Posterior cingulate gyrus (tissue), 11 donors: Measurements from ENCODE around the gene PCDHGB4.
"Not testable (repeated sequence)": the region's sequence is repeated elsewhere in the genome, so short reads cannot be mapped to it uniquely, and the experiment has no call there.

Experiments used
- DNase-seq, 10 donors: peaks; one replicate each; pipeline versions ENCODE4 v3.0.0 to v3.0.0-alpha.2; 2020 to 2021; ENCODE audit warnings: mixed read lengths in 3 of 10
- intact Hi-C: fragments of 100-400 bp; cut with DNase I; formaldehyde crosslinking; loops from one replicate; pipeline ENCODE4 v1.15.1; 2023

PCDHGB4 gene

DNA sequence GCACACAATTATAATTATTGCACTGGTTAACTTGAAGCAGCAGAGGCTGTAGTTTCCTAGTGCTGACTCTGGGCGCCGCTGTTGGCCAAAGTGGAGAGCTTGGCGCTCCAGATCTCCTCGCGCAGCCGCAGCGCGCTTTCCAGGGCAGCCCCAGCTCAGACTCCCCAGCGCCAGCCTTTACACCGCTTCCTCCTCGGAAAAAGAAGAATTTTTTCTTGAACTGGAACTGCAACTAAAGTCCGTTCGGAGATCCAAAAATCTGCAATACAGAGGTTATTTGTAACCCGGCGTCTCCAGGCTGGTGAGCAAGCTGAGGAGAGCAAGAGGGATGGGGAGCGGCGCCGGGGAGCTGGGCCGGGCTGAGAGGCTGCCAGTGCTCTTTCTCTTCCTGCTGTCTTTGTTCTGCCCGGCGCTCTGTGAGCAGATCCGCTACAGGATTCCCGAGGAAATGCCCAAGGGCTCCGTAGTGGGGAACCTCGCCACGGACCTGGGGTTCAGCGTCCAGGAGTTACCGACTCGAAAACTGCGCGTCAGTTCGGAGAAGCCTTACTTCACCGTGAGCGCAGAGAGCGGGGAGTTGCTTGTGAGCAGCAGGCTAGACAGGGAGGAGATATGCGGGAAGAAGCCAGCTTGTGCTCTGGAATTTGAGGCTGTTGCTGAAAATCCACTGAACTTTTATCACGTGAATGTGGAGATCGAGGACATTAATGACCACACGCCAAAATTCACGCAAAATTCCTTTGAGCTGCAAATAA is at the start of gene PCDHGB4:
PCDHGB4 (plus strand) TSS at position 142 of the 755 bp plus-strand sequence; CDS start at position 329, 187 bp downstream.
- peak in 1 of 10 donors; percentile 63 for DNase-seq
- intact Hi-C loops: not testable (repeated sequence)

DNA sequence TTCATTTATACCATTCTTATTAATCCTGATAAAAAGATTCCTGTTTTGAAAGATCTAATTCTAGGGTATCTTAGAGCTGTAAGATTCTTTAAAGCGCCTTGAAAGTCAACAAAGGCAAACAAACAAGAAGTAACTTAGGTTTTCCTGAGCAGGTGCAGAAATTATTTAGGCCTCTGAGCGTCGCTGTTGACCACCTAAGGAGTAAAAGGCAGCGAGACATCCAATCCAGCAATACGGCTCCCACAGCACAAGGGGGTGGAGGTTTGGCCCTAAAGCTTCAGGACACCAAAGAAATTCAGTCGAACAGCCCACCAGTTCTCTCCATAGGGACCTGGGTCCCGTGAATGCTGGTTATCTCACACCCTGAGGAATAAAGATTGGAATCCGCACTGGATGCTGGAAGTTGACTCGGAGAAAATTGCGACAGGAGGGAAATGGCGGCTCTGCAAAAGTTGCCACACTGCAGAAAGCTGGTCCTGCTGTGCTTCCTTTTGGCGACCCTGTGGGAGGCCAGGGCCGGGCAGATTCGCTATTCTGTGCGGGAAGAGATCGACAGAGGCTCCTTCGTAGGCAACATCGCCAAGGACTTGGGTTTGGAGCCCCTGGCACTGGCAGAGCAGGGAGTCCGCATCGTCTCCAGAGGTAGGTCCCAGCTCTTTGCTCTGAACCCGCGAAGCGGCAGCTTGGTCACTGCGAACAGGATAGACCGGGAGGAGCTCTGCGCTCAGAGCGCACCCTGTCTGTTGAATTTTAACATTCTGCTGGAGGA is 48.8 kb upstream of the PCDHGB4 start, which contains the start of gene PCDHGA2:
PCDHGA2 (plus strand) TSS at position 223 of the 769 bp plus-strand sequence.
- no peak for DNase-seq
- intact Hi-C loops: no loop called here

DNA sequence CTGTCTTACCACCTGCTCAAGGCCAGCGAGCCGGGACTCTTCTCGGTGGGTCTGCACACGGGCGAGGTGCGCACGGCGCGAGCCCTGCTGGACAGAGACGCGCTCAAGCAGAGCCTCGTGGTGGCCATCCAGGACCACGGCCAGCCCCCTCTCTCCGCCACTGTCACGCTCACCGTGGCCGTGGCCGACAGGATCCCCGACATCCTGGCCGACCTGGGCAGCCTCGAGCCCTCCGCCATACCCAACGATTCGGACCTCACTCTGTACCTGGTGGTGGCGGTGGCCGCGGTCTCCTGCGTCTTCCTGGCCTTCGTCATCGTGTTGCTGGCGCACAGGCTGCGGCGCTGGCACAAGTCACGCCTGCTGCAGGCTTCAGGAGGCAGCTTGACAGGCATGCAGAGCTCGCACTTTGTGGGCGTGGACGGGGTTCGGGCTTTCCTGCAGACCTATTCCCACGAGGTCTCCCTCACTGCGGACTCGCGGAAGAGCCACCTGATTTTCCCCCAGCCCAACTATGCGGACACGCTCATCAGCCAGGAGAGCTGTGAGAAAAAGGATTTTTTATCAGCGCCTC is 46.6 kb upstream of the PCDHGB4 start:
- DNase-seq, intact Hi-C loops: not testable (repeated sequence)

- no peak for DNase-seq
- intact Hi-C loops: no loop called here
These were observed 44.7 kb upstream of the PCDHGB4 start for GRCh38 chr5:141342773-141343172.

- intact Hi-C loops: no loop called here
- DNase-seq: no peak
These were observed 44.1 kb upstream of the PCDHGB4 start, which contains the start of gene PCDHGA3 for GRCh38 chr5:141343242-141343952. PCDHGA3 (plus strand) TSS chr5:141343829; CDS start chr5:141344034, 205 bp downstream.

GRCh38 chr5:141343953-141344463 is 43.5 kb upstream of the PCDHGB4 start:
- DNase-seq: no peak
- intact Hi-C loops: no loop called here

DNA sequence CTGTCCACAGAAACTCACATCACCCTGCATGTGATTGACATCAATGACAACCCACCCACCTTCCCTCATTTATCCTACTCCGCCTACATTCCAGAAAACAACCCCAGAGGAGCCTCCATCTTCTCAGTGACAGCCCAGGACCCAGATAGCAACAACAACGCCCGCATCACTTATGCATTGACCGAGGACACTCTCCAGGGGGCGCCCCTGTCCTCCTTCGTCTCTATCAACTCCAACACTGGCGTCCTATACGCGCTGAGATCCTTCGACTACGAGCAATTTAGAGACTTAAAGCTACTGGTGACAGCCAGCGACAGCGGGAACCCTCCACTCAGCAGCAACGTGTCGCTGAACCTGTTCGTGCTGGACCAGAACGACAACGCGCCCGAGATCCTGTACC is 42.2 kb upstream of the PCDHGB4 start:
- intact Hi-C loops: no loop called here
- no peak for DNase-seq

DNA sequence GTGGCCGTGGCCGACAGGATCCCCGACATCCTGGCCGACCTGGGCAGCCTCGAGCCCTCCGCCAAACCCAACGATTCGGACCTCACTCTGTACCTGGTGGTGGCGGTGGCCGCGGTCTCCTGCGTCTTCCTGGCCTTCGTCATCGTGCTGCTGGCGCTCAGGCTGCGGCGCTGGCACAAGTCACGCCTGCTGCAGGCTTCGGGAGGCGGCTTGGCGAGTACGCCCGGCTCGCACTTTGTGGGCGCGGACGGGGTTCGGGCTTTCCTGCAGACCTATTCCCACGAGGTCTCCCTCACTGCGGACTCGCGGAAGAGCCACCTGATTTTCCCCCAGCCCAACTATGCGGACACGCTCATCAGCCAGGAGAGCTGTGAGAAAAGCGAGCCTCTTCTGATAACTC is 41.5 kb upstream of the PCDHGB4 start:
- not testable (repeated sequence) for DNase-seq
- intact Hi-C loops: loop anchor here (2.0 kb wide), 1 partner anchor 79 kb away; no protein-coding TSS in a partner anchor

DNA sequence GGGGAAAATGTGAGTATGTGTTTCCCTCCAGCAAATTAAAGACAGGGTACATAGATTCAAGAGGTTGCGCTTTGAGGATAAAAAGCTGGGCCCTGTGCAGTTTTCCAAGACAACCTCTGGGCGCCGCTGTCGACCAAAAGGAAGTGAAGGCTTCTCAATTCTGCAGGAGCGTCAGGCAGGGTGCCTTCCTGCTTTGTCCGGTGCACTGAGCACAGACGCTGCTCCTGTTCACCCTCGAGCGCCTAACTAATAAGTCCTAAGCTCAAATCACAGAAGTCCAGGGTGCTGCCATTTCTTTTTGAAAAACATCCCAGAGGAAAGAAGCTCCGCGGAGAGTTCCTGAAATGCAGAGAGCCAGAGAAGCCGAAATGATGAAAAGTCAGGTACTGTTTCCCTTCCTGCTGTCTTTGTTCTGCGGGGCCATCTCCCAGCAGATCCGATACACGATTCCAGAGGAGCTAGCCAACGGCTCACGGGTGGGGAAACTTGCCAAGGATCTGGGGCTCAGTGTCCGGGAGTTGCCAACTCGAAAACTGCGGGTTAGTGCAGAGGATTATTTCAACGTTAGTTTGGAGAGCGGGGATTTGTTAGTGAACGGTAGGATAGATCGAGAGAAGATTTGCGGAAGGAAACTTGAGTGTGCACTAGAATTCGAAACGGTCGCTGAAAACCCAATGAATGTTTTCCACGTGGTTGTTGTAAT is 37.4 kb upstream of the PCDHGB4 start, which contains the start of gene PCDHGB1:
PCDHGB1 (plus strand) TSS at position 183 of the 703 bp plus-strand sequence; CDS start at position 345, 162 bp downstream.
- DNase-seq: peak in 3 of 10 donors; percentile 33 to 35 (median 33)
- intact Hi-C loops: no loop called here

DNA sequence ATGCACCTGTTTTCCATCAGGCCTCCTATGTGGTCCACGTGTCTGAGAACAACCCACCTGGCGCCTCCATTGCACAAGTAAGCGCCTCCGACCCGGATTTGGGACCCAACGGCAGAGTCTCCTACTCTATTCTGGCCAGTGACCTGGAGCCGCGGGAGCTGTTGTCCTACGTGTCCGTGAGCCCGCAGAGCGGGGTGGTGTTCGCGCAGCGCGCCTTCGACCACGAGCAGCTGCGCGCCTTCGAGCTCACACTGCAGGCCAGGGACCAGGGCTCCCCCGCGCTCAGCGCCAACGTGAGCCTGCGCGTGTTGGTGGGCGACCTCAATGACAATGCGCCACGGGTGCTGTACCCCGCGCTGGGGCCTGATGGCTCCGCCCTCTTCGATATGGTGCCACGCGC is 35.9 kb upstream of the PCDHGB4 start:
- intact Hi-C loops: no loop called here
- DNase-seq: no peak

GRCh38 chr5:141354900-141355469 is 32.5 kb upstream of the PCDHGB4 start, which contains the start of gene PCDHGA4:
PCDHGA4 (plus strand) TSS chr5:141355021; CDS start chr5:141355108, 87 bp downstream.
- intact Hi-C loops: no loop called here
- DNase-seq: no peak

DNA sequence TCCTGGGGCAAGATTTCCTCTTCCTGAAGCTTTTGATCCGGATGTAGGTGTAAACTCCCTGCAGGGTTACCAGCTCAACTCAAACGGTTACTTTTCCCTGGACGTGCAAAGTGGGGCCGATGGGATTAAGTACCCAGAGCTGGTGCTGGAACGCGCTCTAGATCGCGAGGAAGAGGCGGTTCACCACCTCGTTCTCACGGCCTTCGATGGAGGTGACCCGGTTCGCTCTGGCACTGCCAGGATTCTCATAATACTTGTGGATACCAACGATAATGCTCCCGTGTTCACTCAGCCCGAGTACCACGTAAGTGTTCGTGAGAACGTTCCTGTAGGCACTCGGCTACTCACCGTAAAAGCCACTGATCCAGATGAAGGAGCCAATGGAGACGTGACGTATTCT is 31.9 kb upstream of the PCDHGB4 start:
- DNase-seq: peak in 1 of 10 donors; percentile 52
- intact Hi-C loops: no loop called here

GRCh38 chr5:141356133-141356532 is 31.4 kb upstream of the PCDHGB4 start:
- DNase-seq: peak in 1 of 10 donors; percentile 41
- intact Hi-C loops: no loop called here

DNA sequence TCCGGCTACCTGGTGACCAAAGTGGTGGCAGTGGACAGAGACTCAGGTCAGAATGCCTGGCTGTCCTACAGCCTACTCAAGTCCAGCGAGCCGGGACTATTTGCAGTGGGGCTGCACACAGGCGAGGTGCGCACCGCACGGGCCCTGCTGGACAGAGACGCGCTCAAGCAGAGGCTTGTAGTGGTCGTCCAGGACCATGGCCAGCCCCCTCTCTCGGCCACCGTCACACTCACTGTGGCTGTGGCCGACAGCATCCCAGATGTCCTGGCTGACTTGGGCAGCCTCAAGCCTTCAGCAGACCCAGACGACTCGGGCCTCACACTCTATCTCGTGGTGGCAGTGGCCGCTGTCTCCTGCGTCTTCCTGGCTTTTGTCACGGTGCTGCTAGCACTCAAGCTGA is 30.5 kb upstream of the PCDHGB4 start:
- intact Hi-C loops: no loop called here
- DNase-seq: peak in 1 of 10 donors; percentile 77

DNA sequence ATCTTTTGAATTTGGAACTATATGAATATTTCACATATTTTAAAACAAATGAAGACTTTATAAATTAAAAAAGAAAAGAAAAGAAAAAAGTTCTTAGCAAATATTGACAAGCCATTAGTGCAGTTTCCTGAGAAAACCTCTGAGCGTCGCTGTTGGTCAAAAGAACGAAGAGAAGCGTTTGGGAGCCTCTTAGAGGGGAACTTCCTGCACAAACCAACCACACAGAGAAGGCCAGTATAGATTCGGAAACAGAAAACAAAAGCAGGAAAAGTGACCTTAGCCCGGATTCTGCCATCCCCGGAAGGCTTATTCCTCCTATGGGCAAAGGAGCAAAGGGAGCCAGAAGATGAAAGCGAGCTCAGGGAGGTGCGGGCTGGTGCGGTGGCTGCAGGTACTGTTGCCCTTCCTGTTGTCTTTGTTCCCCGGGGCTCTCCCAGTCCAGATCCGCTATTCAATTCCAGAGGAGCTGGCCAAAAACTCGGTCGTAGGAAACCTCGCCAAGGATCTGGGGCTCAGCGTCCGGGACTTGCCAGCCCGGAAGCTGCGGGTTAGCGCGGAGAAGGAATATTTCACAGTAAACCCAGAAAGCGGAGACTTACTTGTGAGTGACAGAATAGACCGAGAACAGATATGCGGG is 27.6 kb upstream of the PCDHGB4 start, which contains the start of gene PCDHGB2:
PCDHGB2 (plus strand) TSS at position 205 of the 637 bp plus-strand sequence; CDS start at position 347, 142 bp downstream.
- no peak for DNase-seq
- intact Hi-C loops: no loop called here

GRCh38 chr5:141360685-141361084 is 26.8 kb upstream of the PCDHGB4 start:
- intact Hi-C loops: no loop called here
- DNase-seq: no peak

DNA sequence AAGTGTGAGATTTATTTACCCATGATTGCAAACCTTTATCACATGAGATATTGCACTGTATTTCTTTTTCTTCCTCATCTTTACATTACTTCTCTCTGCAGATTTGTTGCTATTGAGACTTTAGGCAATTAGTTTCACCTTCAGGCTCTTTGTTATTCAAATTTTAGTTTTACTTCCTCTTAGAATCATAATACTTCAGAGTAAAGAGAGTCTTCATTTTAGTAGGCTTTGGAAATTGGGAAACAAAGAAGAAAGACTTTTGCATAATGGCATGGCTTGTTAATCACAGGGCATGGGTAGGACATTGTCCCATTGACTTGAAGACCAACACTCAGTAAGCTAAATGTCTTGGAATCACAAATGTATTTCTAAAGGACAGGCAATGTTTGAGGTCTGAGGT is 24.8 kb upstream of the PCDHGB4 start:
- no peak for DNase-seq
- intact Hi-C loops: no loop called here

DNA sequence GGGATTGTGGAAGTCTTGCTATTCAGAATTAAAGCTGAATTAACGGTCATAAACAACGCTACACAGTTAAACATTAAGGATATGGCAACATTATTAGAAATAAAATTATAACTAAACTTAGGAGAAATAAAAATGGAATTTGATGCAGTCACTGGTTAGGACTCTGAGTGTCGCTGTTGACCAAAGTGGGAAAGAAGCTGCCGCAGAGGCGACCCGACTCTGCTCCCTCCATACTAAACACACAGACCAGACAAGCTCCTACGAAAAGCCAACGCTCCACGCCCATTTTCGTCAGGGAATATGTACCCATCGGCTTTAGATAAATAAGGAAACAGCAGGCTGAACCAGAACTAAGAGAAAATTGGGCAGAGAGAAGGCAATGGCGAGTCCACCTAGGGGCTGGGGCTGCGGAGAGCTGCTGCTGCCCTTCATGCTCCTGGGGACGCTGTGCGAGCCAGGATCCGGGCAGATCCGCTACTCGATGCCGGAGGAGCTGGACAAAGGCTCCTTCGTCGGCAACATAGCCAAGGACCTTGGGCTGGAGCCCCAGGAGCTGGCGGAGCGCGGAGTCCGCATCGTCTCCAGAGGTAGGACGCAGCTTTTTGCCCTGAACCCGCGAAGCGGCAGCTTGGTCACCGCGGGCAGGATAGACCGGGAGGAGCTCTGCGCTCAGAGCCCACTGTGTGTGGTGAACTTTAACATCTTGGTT is 23.4 kb upstream of the PCDHGB4 start, which contains the start of gene PCDHGA5:
PCDHGA5 (plus strand) TSS at position 211 of the 709 bp plus-strand sequence; CDS start at position 380, 169 bp downstream.
- intact Hi-C loops: no loop called here

More for the DNA sequence above, 23.4 kb upstream of the PCDHGB4 start, which contains the start of gene PCDHGA5:
- peak in 1 of 10 donors; percentile 55 for DNase-seq
